GM12864 (cell line): ENCODE data around the gene BAK1.
"Not testable (repeated sequence)": the region's sequence is repeated elsewhere in the genome, so short reads cannot be mapped to it uniquely, and the experiment has no call there.

Experiments used
- DNase-seq: peaks from one replicate; pipeline ENCODE4 v3.0.0-alpha.2; 2011; ENCODE audit warnings: low read depth
- H3K4me3 ChIP-seq: 2 replicates; pipeline ENCODE4 v1.5.1; 2011; ENCODE audit warnings: mild to moderate bottlenecking, low read depth, low read length, control low read depth
- TF ChIP-seq, protein P1 (sequence below): IDR thresholded peaks from 2 replicates; pipeline ENCODE4 v1.5.1; 2011; ENCODE audit warnings: low read depth, mild to moderate bottlenecking, moderate library complexity, low read length, control low read depth, inconsistent platforms; ENCODE audit errors: missing control alignments

Gene BAK1

DNA sequence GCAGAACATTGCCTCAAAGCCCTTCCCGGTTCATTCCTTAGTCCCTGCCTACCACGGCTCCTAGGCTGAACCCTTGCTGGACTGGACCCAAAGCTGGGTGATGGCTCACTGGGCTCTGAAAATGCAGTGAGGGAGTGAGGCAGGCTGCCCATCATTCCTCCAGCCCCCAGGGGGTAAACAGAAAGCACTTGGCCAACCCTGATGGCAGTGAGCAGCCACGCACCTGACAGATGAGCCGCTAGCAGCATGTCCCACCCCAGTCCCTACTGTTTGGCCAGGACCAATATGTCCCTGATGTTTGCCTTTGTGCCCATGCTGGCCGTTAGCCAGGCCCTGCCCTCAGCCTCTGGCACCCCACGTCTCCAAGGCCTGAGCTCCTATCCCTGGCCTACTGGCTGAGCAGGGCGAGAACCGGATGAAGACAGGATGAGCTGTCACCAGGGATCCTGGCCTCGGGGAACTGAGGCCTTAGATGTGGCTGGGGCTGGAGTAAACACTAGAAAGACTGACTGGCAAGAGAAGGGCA lies 19.4 kb upstream of the BAK1 start:
- TF ChIP-seq, protein P1, sequence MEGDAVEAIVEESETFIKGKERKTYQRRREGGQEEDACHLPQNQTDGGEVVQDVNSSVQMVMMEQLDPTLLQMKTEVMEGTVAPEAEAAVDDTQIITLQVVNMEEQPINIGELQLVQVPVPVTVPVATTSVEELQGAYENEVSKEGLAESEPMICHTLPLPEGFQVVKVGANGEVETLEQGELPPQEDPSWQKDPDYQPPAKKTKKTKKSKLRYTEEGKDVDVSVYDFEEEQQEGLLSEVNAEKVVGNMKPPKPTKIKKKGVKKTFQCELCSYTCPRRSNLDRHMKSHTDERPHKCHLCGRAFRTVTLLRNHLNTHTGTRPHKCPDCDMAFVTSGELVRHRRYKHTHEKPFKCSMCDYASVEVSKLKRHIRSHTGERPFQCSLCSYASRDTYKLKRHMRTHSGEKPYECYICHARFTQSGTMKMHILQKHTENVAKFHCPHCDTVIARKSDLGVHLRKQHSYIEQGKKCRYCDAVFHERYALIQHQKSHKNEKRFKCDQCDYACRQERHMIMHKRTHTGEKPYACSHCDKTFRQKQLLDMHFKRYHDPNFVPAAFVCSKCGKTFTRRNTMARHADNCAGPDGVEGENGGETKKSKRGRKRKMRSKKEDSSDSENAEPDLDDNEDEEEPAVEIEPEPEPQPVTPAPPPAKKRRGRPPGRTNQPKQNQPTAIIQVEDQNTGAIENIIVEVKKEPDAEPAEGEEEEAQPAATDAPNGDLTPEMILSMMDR: no peak
- H3K4me3 ChIP-seq: no peak overlapping the region
- DNase-seq: no peak

DNA sequence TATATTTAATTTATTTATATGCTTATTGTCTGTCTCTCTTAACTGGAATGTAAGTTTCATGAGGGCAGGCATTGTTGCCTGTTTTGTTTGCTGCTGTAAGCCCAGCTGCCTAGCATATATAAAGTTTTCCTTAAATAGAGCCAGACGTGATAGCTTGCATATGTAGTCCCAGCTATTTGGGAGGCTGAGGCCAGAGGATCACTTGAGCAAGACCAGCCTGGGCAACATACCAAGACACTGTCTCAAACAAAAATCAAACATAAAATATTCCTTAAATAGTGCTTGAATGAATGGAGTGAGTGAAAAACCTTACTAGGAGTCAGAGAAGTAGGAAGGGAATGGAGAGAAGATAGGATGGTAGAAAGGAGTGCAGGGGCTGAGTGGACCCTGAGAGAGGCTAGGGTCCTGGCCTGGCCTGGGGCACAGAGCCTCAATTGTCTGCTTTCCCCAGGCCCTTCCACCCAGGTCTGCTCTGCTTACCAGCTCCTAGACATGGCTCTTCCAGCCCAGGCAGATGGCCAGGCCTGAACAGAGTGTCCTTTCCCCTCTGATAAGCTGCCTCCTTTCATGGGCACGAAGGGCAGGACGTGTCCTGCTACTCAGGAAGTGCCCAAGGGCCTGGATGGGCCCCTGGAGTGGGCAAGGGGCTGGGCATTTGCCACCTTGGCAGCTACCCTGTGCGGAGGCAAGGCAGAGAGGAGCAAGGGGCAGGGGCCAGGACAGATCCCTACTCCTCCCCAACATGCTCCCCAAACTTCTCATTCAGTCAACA lies 17.7 kb upstream of the BAK1 start:
- H3K4me3 ChIP-seq: no peak overlapping the region
- TF ChIP-seq, protein P1: no peak
- no peak for DNase-seq

DNA sequence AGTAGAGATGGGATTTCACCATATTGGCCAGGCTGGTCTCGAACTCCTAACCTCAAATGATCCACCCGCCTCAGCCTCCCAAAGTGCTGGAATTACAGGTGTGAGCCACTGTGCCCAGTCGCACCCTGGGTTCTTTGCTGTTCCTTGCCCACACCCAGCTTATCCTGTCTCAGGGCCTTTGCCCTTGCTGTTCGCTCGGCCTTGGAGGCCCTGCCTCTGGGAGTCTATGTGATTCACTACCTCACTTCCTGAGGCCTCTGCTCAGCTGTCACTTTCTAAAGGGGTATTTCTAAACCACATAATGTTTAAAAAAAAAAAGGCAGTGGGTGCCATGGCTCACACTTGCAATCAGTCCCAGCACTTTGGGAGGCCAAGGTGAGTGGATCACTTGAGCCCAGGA lies 16.8 kb upstream of the BAK1 start:
- not testable (repeated sequence) for H3K4me3 ChIP-seq, DNase-seq

DNA sequence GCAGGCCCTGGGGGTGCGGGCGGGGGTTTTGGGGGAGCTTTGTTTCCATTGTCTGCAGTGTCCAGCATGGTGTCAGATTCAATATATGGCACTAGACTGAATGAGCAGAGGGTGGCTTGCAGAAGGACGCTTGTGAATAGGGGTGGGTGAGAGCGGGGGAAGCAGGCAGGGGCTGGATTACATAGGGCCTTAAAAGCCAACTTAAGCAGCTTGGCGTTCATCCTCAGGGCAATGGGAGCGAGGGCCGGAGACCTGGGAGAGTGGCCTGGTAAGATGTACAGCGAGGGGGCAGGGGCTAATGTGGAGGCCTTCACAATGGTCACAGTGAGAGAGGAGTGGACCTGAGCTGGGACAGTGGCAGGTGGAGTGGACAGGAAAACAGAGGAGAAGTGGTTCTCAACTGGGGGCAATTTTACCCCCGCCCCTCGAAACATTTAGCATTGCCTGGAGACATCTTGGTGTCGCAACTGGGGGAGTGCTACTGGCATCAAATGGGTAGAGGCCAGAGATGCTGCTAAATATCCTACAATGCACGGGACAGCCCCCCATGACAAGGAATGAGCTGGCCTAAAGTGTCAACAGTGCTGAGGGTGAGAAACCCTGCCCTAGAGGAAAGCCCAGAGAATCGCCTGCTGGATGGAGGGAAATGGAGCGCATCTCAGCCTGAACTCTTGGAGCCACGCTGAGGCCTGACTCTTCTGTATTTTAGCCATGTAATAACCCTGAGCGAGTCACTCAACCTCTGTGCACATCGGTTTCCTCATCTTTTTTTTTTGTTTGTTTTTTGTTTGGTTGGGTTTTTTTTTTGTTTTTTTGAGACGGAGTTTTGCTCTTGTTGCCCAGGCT lies 15.1 kb upstream of the BAK1 start:
- TF ChIP-seq, protein P1: no peak
- no peak for DNase-seq
- H3K4me3 ChIP-seq: no peak overlapping the region

DNA sequence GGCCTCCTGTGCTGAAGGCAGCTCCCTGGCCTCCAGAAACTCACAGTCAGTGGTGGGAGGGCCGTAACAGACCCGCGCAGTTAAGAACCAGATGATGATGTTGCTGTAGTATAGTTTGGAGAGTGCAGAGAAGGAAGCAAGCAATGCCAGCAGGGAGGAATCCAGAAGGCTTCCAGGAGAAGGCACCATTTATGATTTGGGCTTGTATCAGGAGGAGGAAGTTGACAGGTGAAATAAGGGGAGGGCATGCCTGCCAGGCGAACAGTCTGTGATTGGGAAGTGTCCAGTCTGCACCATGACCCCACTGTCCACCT lies 13.3 kb upstream of the BAK1 start:
- peak overlapping the region; percentile 39 for H3K4me3 ChIP-seq

DNA sequence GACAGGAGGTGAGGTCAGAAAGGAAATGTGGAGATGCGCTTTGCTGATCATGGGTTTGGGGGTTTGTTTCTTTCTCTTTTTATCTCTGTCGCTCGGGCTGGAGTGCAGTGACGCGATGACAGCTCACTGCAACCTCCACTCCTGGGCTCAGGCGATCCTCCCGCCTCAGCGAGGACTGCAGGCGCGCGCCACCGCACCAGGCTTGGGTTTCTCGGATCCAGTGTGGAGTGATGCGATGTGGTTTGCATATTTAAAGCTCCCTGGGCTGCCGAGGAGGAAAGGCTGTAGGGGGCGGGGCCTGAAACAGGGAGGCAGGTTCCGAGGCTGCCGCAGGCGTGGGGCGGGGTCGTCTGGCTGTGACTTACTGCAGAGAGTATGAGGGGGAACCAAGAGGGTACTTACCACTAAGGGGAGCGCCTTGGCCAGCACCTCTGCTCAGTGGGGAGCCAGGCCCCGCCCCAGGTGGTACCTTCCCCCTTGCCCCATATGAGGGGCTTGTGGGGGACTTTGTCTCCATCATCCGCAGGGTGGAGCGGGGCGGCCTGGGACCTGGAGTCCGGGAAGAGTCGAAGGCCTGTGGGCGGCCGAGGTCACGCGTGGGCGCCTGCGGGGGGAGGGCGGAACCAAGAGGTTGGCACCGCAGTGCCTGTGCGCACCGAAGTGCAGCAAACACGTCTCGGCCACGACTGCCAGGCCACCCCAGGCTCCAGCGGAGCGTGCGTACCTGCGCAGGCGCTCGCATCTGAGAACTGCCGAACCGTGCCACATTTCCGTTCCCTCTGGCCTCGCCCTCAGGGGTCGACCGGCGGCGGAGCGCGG lies 12.7 kb upstream of the BAK1 start:
- no peak for DNase-seq
- TF ChIP-seq, protein P1: no peak
- peak overlapping the region; percentile 39 for H3K4me3 ChIP-seq

More for the DNA sequence above, 13.3 kb upstream of the BAK1 start:
- TF ChIP-seq, protein P1: no peak
- DNase-seq: no peak

DNA sequence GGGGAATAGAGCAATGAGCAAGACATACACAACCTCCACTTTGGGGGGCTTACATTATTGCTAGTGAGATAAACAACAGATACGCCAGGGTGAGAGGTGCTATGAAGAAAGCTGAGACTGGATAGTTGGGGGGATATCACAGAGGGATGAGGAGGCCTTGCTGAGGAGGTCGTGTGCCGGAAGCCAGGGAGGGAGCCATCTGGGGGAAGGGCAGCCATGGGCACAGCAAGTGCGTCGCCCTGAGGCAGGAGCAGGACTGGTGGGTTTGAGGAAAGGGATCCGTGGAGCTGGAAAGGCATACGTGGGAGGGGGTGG lies 12.2 kb upstream of the BAK1 start:
- no peak for DNase-seq
- H3K4me3 ChIP-seq: no peak overlapping the region
- TF ChIP-seq, protein P1: no peak
